Adrenal gland (tissue), 5 donors: ENCODE measurements around the gene RIMBP2.

Source experiments
- POLR2A ChIP-seq, 2 donors: fragments of 450-650 bp; IDR thresholded peaks; one replicate each; pipeline ENCODE4 v1.6.1; 2017; ENCODE audit warnings: antibody characterized with exemption in 2 of 2, mild to moderate bottlenecking in 2 of 2, moderate library complexity in 1 of 2
- TF ChIP-seq, protein P1 (sequence below), 6 experiments: fragments of 450-650 bp in 4 of 6; fragments of 200-600 bp in 2 of 6; sonication (generic) in 1 of 6; IDR thresholded peaks; 1 replicate in 5 of 6; 2 replicates in 1 of 6; pipeline versions ENCODE4 v1.5.1 to v1.8.0; 2016 to 2021; ENCODE audit warnings: antibody characterized with exemption in 6 of 6, mild to moderate bottlenecking in 2 of 6, moderate library complexity in 1 of 6
- donor health status: DM: no; HTN: no; CAD: no.

GRCh38 chr12:130587966-130588365 is 128.1 kb downstream of the RIMBP2 start:
- TF ChIP-seq, protein P1, sequence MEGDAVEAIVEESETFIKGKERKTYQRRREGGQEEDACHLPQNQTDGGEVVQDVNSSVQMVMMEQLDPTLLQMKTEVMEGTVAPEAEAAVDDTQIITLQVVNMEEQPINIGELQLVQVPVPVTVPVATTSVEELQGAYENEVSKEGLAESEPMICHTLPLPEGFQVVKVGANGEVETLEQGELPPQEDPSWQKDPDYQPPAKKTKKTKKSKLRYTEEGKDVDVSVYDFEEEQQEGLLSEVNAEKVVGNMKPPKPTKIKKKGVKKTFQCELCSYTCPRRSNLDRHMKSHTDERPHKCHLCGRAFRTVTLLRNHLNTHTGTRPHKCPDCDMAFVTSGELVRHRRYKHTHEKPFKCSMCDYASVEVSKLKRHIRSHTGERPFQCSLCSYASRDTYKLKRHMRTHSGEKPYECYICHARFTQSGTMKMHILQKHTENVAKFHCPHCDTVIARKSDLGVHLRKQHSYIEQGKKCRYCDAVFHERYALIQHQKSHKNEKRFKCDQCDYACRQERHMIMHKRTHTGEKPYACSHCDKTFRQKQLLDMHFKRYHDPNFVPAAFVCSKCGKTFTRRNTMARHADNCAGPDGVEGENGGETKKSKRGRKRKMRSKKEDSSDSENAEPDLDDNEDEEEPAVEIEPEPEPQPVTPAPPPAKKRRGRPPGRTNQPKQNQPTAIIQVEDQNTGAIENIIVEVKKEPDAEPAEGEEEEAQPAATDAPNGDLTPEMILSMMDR (IDR thresholded peaks at IDR 0.05) = no peak
- no peak for TF ChIP-seq POLR2A (IDR thresholded peaks at IDR 0.05)
